IPS-18c (cell line): ENCODE data around the gene USP22.
"Not testable (repeated sequence)": the region's sequence is repeated elsewhere in the genome, so short reads cannot be mapped to it uniquely, and the experiment has no call there.

ENCODE experiments used
- H3K4me3 ChIP-seq: 2 replicates; pipeline ENCODE4 v1.7.0; 2013; ENCODE audit warnings: low read depth, mild to moderate bottlenecking, low read length, moderate library complexity; ENCODE audit not compliant: insufficient read depth
- H3K9me3 ChIP-seq: one replicate; pipeline ENCODE4 v1.6.1; 2013; ENCODE audit warnings: mild to moderate bottlenecking, low read length, moderate library complexity; ENCODE audit not compliant: control insufficient read depth, insufficient read depth

The USP22 gene

GRCh38 chr17:21042458-21043295 is at the start of gene USP22:
Gene USP22, minus strand, starts transcription at chr17:21043011. Its CDS starts 176 bp downstream, at chr17:21042835.
- Histone ChIP-seq H3K9me3 (no peaks in the 10 kb centered on the region), H3K4me3 (peak within 1 kb of the TSS; percentile 99)

GRCh38 chr17:21090902-21091618 is 48.2 kb upstream of the USP22 start:
- no peaks in the 10 kb centered on the region for H3K9me3 ChIP-seq
- no peak overlapping the region for H3K4me3 ChIP-seq

GRCh38 chr17:21089933-21090901 is 47.4 kb upstream of the USP22 start:
- H3K4me3 ChIP-seq, result no peak overlapping the region
- H3K9me3 ChIP-seq, result no peaks in the 10 kb centered on the region

- H3K4me3 ChIP-seq, result no peak overlapping the region
- no peaks in the 10 kb centered on the region for H3K9me3 ChIP-seq
These were observed 46.3 kb upstream of the USP22 start for GRCh38 chr17:21089145-21089544.

GRCh38 chr17:21085707-21086106 is 42.9 kb upstream of the USP22 start:
- H3K4me3 ChIP-seq, result no peak overlapping the region
- H3K9me3 ChIP-seq, result no peaks in the 10 kb centered on the region

- H3K4me3 ChIP-seq, H3K9me3 ChIP-seq: not testable (repeated sequence)
These were observed 42.5 kb upstream of the USP22 start for GRCh38 chr17:21085280-21085679.

- Histone ChIP-seq H3K4me3 (no peak overlapping the region), H3K9me3 (no peaks in the 10 kb centered on the region)
These were observed 39.2 kb upstream of the USP22 start for GRCh38 chr17:21082001-21082436.

GRCh38 chr17:21079196-21079595 is 36.4 kb upstream of the USP22 start:
- H3K9me3 ChIP-seq, result no peaks in the 10 kb centered on the region
- H3K4me3 ChIP-seq, result no peak overlapping the region

GRCh38 chr17:21078016-21078780 is 35.4 kb upstream of the USP22 start:
- Histone ChIP-seq H3K9me3 (no peaks in the 10 kb centered on the region), H3K4me3 (no peak overlapping the region)

- Histone ChIP-seq H3K4me3 (no peak overlapping the region), H3K9me3 (no peaks in the 10 kb centered on the region)
These were observed 34.5 kb upstream of the USP22 start for GRCh38 chr17:21077281-21077680.

- no peak overlapping the region for H3K4me3 ChIP-seq
- H3K9me3 ChIP-seq, result no peaks in the 10 kb centered on the region
These were observed 33.4 kb upstream of the USP22 start for GRCh38 chr17:21076242-21076641.

- Histone ChIP-seq H3K4me3 (no peak overlapping the region), H3K9me3 (no peaks in the 10 kb centered on the region)
These were observed 32.9 kb upstream of the USP22 start for GRCh38 chr17:21075739-21076085.

GRCh38 chr17:21072745-21073197 is 30.0 kb upstream of the USP22 start:
- Histone ChIP-seq H3K4me3 (no peak overlapping the region), H3K9me3 (no peaks in the 10 kb centered on the region)

- no peak overlapping the region for H3K4me3 ChIP-seq
- peaks cover 4% of the 10 kb centered on the region for H3K9me3 ChIP-seq
These were observed 23.6 kb upstream of the USP22 start for GRCh38 chr17:21066394-21066793.

- peaks cover 4% of the 10 kb centered on the region for H3K9me3 ChIP-seq
- no peak overlapping the region for H3K4me3 ChIP-seq
These were observed 19.2 kb upstream of the USP22 start for GRCh38 chr17:21061971-21062526.

GRCh38 chr17:21061158-21061835 is 18.5 kb upstream of the USP22 start:
- H3K9me3 ChIP-seq, result peaks cover 4% of the 10 kb centered on the region
- no peak overlapping the region for H3K4me3 ChIP-seq
